K562 (cell line): ENCODE measurements around the gene UBA52. TPM values are rescaled to one million over a fixed set of nuclear protein-coding genes. Genes with fewer than 3 reads are reported as not detected.

ENCODE experiments used
- ARNT ChIP-seq, 2 experiments: fragments of 450-650 bp; IDR thresholded peaks; 2 replicates each; pipeline ENCODE4 v1.6.1; 2016; ENCODE audit warnings: mild to moderate bottlenecking in 1 of 2
- ATF1 ChIP-seq, 2 experiments: fragments of 450-650 bp in 1 of 2; IDR thresholded peaks; 2 replicates each; pipeline ENCODE4 v1.6.1; 2016; ENCODE audit warnings: missing compliant biosample characterization in 1 of 2, missing genetic modification characterization in 1 of 2
- BCL6 ChIP-seq: fragments of 250-450 bp; sonication (Bioruptor Pico); IDR thresholded peaks from 2 replicates; pipeline ENCODE4 v1.4.0; 2020
- CREB3 ChIP-seq: fragments of 450-650 bp; conservative IDR thresholded peaks from 2 replicates; pipeline ENCODE4 v1.6.1; 2016; ENCODE audit warnings: missing genetic modification characterization, low read depth, mild to moderate bottlenecking, missing compliant biosample characterization, moderate library complexity
- FOXA1 ChIP-seq: fragments of 450-650 bp; IDR thresholded peaks from 2 replicates; pipeline ENCODE4 v1.6.1; 2016; ENCODE audit warnings: mild to moderate bottlenecking, borderline replicate concordance
- ILF3 ChIP-seq: fragments of 450-650 bp; IDR thresholded peaks from 2 replicates; pipeline ENCODE4 v1.6.1; 2018; ENCODE audit warnings: antibody characterized with exemption, mild to moderate bottlenecking, moderate library complexity, borderline replicate concordance
- NCOA4 ChIP-seq: fragments of 450-650 bp; IDR thresholded peaks from 2 replicates; pipeline ENCODE4 v1.6.1; 2018; ENCODE audit warnings: mild to moderate bottlenecking; ENCODE audit not compliant: partially characterized antibody
- PREB ChIP-seq: sonication (generic); formaldehyde crosslinking; IDR thresholded peaks from 2 replicates; pipeline ENCODE4 v1.8.1; 2023; ENCODE audit warnings: mild to moderate bottlenecking, missing genetic modification reagents
- RERE ChIP-seq: sonication (generic); formaldehyde crosslinking; IDR thresholded peaks from 2 replicates; pipeline ENCODE4 v1.8.0; 2023; ENCODE audit warnings: missing genetic modification reagents, mild to moderate bottlenecking, borderline replicate concordance
- SIN3B ChIP-seq: fragments of 450-650 bp; IDR thresholded peaks from 2 replicates; pipeline ENCODE4 v1.6.1; 2017; ENCODE audit warnings: low read depth, mild to moderate bottlenecking, moderate library complexity
- TCF7 ChIP-seq: sonication (generic); IDR thresholded peaks from 2 replicates; pipeline ENCODE4 v1.6.1; 2016; ENCODE audit warnings: antibody characterized with exemption, borderline replicate concordance
- TEAD1 ChIP-seq, 2 experiments: fragments of 450-650 bp in 1 of 2; sonication (generic) in 1 of 2; formaldehyde crosslinking; IDR thresholded peaks; 2 replicates each; pipeline versions ENCODE4 v1.4.0 to v1.8.0; 2020 to 2022; ENCODE audit warnings: mild to moderate bottlenecking in 2 of 2, missing genetic modification reagents in 1 of 2
- THRAP3 ChIP-seq: fragments of 450-650 bp; IDR thresholded peaks from 2 replicates; pipeline ENCODE4 v1.6.1; 2016; ENCODE audit warnings: mild to moderate bottlenecking, inconsistent platforms, borderline replicate concordance
- YY1 ChIP-seq, 3 experiments: IDR thresholded peaks; 2 replicates each; pipeline ENCODE4 v1.6.1; 2011; ENCODE audit warnings: low read length in 2 of 3, mild to moderate bottlenecking in 2 of 3, moderate library complexity in 2 of 3, borderline replicate concordance in 1 of 3, control low read depth in 1 of 3, low read depth in 1 of 3; ENCODE audit not compliant: insufficient read depth in 3 of 3, insufficient replicate concordance in 2 of 3, control insufficient read depth in 1 of 3, insufficient read length in 1 of 3; ENCODE audit errors: extremely low read depth in 1 of 3
- ZNF143 ChIP-seq: sonication (generic); formaldehyde crosslinking; IDR thresholded peaks from 2 replicates; pipeline ENCODE4 v1.9.0; 2022; ENCODE audit warnings: mild to moderate bottlenecking, missing genetic modification reagents
- ZNF146 ChIP-seq: IDR thresholded peaks from one replicate; pipeline ENCODE4 v1.6.1; 2018; ENCODE audit warnings: missing compliant biosample characterization; ENCODE audit not compliant: unreplicated experiment
- ZNF408 ChIP-seq: fragments of 250-450 bp; sonication (Bioruptor Pico); IDR thresholded peaks from 2 replicates; pipeline ENCODE4 v1.4.0; 2020; ENCODE audit warnings: low read depth, mild to moderate bottlenecking, moderate library complexity
- ZNF589 ChIP-seq: fragments of 200-800 bp; sonication (Bioruptor generic); IDR thresholded peaks from 2 replicates; pipeline ENCODE4 v1.6.1; 2016; ENCODE audit warnings: low read depth, missing genetic modification characterization, missing compliant biosample characterization
- ZNF717 ChIP-seq: fragments of 250-450 bp; sonication (Bioruptor Pico); IDR thresholded peaks from 2 replicates; pipeline ENCODE4 v1.5.0; 2021
- polyA plus RNA-seq, 8 experiments: library from polyadenylated mRNA; depleted of rRNA in 4 of 8; stranded (reverse) in 5 of 8; unstranded in 3 of 8; fragments of >200 nt; fragmentation: Nextera tagmentation in 2 of 8; fragmentation: Illumina TruSeq in 1 of 8; extraction: Ambion mirVana in 2 of 8; extraction: Trizol in 1 of 8; gene quantifications; 2 replicates each; pipeline versions ENCODE4 v1.2.1 to v1.2.3, GENCODE V29; 2011 to 2014; ENCODE audit warnings: inconsistent platforms in 1 of 8, missing spikeins in 1 of 8
- total RNA-seq, 7 experiments: library from RNA; depleted of rRNA in 6 of 7; stranded (reverse); fragments of >200 nt in 6 of 7; fragmentation: Illumina TruSeq in 2 of 7; extraction: Trizol in 2 of 7; gene quantifications; 2 replicates each; pipeline versions ENCODE4 v1.2.1 to v1.2.3, GENCODE V29; 2011 to 2021; ENCODE audit warnings: low replicate concordance in 1 of 7

UBA52 gene
- total and polyA plus RNA-seq, 9 of the 15 experiments (the other 6 are each of a cell fraction or from before 2014, with no cell fraction given) = 1,110 to 2,751 (median 1,733) TPM

GRCh38 chr19:18589380-18590272, 18.0 kb downstream of the UBA52 start (continued):
- TF ChIP-seq RERE (CRISPR knock-in tag) (no peak), NCOA4 (no peak), PREB (CRISPR knock-in tag) (no peak), ZNF589 (CRISPR knock-in tag) (no peak), ILF3 (no peak), YY1 (IDR thresholded peaks at IDR 0.05; ENCODE audit: borderline replicate concordance in 1 of 3, control insufficient read depth in 1 of 3, extremely low read depth in 1 of 3, insufficient read depth in 3 of 3, insufficient read length in 1 of 3, insufficient replicate concordance in 2 of 3, low read depth in 1 of 3, low read length in 2 of 3) (peak in 2 of 3 experiments; percentile 60 to 65), CREB3 (tag) (peak; percentile 53; the same call in 1 of the 2 replicates), FOXA1 (no peak), ATF1 (CRISPR knock-in tag; IDR thresholded peaks at IDR 0.05) (no peak), ATF1 (tag; IDR thresholded peaks at IDR 0.05) (no peak), TEAD1 (CRISPR knock-in tag; IDR thresholded peaks at IDR 0.05) (no peak; a peak in 2 of 4 replicates), ARNT (IDR thresholded peaks at IDR 0.05) (no peak), TCF7 (no peak), THRAP3 (no peak), ZNF717 (CRISPR knock-in tag) (no peak), SIN3B (no peak), ZNF143 (CRISPR knock-in tag) (no peak), ZNF146 (no peak), ZNF408 (CRISPR knock-in tag) (no peak), BCL6 (CRISPR knock-in tag) (no peak)
